Pulmonary artery endothelial cell (primary cell): ENCODE data around the gene PACS1. TPM values are rescaled to one million over a fixed set of nuclear protein-coding genes. Genes with fewer than 3 reads are reported as not detected.

Experiments used
- DNase-seq: peaks from one replicate; pipeline ENCODE4 v3.0.0-alpha.2; 2011; ENCODE audit warnings: low read depth, low spot score
- total RNA-seq: library from RNA; depleted of rRNA; stranded (reverse); fragments of >200 nt; gene quantifications from 2 replicates; pipeline ENCODE4 v1.2.3, GENCODE V29; 2014

PACS1 gene
- total RNA-seq, 1 donor from 2014 or later = 17.5 TPM

DNA sequence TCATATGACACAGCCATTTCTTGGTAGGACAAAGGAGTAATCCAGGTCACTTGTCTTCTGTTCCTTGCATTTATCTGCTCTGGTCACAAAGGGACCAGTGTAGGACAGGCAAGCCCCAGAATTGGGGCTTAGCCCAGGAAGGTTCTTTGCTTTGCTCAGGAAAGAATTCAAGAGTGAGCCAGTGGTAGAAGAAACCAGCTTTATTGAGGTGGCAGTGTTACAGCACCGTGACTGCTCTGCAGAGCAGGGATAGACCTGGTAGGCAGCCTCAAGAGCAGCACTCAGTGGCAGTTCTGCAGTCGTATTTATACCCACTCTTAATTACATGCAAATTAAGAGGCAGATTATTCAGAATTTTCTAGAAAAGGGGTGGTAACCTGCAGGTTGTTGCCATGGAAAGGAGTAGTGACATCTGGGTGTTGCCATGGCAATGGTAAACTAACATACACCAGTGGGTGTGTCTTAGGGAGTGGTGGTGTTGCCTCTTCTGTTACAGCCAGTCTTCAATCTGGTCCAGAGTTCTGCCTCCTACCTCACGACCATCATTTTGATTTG lies 113.5 kb downstream of the PACS1 start:
- no peak for DNase-seq

DNA sequence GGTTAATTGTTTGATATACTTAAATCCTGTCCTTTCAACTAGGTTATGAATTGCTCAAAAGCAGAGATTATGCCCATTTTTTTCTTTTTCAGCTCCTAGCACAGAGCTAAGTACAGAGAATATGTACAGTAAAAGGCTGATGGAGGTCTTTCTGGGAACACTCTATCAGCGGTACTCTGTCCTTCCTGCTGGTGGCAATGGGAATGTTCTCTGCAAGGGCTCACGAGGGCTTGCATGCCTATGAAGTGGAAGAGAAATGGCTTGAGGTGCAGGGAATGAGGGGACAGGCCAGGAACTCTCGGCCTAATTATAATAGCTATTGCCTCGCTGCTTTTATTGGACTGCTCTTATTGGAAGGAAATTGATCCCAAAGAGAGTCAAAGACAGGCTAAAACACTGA lies 114.7 kb downstream of the PACS1 start:
- DNase-seq = no peak

DNA sequence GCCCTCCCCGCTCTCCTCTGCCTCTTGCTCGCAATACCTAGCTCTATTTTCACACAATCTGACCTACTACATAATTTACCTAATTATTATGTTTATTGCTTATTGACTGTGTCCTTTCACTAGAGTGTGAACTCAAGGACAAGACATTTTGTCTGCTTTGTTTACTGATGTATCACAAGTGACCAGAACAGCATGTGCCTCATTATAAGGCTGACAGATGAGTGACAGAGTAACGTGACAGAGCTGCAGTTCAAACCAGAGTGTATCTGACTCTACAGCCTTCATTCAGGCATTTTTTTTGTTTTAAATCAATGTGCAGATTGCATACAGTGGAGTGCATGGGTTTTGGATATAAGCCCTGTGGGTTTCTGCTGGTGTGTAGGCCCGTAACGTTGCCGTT lies 116.4 kb downstream of the PACS1 start:
- DNase-seq = no peak

DNA sequence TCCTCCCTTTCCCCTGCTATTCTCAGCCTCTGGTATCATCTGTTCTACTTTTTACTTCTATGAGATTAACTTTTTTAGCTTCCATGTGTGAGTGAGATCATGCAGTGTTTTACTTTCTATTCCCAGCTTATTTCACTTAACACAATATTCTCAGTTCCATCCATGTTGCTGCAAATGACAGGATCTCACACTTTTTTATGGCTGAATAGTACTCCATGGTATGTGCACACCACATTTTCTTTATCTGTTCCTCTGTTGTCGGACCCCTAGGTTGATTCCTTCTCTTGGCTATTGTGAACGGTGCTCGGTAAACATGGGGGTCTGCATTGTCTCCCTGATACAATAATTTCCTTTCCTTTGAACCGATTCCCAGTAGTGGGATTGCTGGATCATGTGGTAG lies 117.4 kb downstream of the PACS1 start:
- no peak for DNase-seq

DNA sequence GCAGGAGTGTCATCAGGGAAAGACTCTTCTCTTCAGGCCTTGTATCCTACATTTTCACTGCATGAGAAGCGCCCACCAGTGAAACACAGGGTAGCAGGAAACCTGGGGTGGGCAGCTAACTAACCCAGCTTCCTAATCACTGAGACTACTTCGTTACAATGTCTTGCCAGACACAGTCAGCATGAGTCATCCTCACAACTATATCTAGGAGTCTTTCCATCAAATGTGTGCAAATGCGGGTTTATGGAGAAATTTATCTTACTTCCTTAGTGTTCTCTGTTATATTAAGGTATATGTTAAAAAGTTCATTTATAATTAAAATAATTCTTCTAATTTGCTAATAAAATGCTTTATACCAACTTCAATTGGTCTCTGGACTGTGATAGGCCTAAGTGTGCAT lies 118.5 kb downstream of the PACS1 start:
- DNase-seq = peak; percentile 35

DNA sequence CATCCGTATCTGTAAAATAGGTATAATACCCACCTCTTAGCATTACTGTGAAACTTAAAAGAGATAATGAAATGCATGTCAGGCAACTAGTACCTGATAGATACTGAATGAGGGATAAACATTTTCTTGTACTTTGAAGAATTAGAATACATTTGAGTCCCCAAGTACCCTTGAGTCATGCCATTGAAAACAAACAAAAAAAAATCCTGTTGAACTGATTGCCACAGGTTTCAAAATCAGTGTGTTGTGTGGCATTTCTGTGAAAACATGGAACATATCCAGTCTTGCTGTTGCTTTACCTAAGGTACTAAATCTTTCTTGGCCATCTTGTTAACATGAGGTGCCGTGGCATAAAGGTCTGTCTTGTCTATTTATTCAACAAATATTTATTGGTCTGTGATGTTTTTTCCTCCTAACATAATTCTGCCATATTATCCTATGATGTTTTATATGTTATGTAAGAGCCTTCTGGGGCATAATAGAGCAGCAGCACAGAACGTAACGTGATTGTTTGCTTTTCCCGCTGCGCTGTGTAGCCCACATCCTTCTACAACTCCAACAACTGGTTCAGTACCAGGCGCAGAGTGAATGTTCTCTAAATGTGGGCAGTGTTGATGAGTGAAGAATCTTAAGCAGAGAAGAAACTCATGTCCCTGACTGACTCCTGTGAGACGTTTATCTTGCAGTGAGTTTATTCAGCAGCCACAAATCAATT lies 119.1 kb downstream of the PACS1 start:
- DNase-seq = no peak

DNA sequence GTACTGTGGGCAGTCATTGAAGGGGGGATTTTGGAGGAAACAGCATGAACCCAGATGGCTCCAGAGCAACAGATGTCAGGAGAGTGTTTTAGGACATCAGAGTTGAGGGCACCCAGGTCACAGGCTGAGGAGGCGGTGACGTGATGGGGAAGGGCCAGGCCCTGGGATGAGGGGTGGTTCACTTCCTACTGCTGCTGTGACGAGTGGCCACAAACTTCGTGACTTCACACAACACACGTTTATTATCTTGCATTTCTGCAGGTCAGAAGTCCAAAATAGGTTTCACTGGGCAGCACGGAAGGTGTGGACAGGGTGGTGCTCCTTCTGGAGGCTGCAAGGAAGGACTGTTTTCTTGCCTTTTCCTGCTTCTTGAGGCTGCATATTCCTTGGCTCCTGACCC lies 120.7 kb downstream of the PACS1 start:
- DNase-seq = no peak

DNA sequence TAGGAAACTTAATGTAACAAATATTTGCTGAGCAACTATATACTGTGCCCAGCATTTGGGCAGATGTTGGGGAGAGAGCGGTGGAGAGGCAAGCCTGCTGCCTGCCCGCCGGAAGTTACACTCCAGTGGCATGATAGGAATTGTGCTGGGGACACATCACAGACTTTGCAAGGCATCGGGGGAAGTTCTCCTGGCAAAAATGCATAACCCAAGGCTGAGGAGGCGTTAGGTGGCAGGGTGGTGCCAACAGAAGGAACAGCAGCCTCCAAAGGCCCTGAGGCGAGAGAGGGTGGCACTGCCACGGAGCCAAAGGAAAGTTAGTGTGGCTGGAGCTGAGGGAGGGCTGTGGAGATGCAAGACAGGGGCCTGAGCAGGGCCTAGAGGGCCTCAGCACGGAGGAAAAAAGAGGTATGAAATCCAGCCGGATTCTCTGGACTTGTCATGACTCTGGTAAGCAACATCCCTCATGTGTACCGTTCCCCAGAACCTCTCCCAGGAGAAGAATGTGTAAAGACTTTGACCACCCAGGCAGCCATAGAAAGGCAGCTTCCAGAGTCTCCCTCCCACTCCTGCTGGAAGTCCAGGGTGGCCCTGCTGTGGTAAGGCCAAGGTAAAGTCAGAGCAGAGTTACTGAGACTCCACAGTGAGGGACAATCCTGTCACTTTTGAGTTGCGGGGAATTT lies 122.2 kb downstream of the PACS1 start:
- no peak for DNase-seq

DNA sequence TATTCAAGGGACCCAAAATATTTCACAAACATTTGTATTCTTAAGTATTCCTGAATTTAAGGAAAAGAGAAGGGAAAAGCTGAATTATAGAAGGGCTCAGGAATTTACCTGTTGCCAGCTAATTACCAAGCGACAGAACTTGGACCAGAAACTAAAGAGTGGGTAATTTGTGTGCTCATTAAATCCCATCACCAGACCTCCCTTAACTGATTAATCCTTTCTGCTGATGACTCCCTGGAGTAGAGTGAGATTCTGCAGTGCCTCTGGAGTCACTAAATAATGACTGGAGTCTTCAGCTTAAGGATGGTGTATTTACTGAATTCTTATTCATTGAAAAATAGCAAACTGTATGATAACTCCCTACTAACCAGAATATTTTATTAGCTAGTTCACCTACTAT lies 124.3 kb downstream of the PACS1 start:
- no peak for DNase-seq

DNA sequence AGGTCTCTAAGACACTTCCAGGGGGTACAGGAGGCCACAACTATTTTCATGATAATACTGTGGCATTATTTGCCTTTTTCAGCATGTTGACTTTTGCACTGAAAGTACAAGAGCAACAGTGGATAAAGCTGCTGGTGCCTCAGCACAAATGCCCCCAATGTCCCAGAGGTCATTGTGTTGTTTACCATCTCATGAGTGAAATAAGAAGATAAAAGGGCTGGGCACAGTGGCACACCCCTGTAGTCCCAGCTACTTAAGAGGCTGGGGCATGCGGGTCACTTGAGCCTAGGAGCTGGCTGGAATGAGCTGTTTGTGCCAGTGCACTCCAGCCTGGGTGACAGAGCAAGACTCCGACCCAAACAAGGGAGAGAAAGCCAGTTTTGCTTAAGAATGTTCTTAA lies 125.8 kb downstream of the PACS1 start:
- DNase-seq = no peak

DNA sequence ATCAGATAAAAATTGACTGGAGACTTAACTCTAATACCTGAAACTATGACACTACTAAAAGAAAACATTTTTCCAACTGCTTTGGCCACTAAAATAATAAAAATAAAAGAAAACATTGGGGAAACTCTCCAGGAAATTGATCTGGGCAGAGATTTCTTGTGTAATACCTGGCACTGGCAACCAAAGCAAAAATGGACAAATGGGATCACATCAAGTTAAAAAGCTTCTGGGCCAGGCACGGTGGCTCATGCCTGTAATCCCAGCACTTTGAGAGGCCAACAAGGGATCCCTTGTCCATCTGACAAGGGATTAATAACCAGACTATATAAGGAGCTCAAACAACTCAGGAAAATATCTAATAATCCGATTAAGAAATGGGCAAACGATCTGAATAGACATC lies 133.8 kb downstream of the PACS1 start:
- no peak for DNase-seq

DNA sequence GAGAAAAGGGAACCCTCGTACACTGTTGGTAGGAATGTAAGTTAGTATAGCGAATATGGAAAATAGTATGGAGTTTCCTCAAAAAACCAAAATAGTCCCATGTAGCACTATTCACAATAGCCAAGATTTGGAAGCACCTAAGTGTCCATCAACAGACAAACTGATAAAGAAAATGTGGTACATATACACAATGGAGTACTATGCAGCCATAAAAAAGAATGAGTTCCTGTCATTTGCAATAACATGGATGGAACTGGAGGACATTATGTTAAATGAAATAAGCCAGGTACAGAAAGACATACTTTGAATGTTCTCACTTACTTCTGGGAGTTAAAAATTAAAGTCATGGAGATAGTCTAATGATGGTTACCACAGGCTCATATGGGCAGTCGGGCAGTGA lies 134.3 kb downstream of the PACS1 start:
- no peak for DNase-seq

DNA sequence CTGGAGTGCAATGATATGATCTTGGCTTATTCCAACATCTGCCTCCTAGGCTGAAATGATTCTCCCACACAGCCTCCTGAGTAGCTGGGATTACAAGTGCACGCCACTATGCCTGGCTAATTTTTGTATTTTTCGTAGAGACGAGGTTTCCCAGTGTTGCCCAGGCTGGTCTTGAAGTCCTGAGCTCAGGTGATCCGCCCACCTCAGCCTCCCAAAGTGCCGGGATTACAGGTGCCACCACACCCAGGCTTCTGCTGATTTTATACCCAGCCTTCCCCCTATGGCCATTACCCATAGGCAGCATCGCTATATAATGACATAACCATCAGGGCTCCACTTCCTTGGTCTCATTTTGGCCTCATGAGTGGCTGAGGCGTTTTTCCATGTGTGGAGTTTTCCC lies 137.7 kb downstream of the PACS1 start:
- no peak for DNase-seq

DNA sequence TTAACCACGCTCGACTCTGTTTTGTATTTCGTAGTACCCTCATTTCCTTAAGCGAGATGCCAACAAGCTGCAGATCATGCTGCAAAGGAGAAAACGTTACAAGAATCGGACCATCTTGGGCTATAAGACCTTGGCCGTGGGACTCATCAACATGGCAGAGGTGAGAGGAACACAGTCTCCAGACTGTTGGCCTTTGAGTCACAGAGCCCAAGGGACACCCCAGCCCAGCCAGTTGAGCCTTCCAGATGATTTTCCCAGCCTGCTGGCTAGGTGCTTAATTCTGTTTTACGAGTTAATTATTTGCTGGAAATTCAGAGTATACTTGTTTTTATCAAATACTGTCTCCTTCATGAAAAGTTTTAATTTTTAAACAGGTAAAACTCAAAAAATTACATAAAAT lies 141.0 kb downstream of the PACS1 start:
- DNase-seq = no peak

DNA sequence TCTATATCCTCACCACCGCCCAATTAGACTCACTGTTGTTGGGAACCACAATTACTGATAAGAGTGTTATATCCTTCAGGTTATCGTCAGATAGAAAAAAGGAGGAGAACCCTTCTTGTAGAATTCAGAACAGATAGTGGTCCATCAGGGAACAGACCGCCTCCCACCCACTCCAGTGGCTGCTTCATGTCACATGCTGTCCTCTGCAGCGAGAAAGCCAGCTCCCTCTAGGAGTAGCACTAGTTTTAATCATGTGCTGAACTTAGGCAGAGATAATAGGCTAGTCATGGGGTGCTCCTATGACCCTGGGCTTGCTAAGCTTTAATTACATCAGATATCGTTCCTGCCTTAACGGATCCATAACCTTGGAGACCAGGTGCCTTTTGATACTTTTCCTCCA lies 146.8 kb downstream of the PACS1 start:
- no peak for DNase-seq

DNA sequence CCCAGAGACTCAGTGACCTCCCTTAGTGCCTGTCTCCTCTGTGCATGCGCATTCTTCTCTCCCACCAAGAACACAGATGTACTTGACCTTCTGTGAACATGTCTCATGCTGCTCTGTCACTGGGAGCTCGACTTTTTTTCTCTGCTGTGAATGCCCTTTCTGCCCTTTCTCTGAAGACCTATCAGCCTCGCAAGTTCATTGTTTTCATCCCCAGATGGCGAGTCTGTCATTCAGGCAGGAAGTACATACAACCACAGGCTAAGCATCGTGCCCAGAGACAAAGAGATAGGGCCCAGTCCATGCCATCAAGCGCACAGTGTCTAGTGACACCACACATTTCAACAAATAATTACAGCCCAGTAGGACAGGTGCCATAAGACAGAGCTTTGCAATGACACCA lies 148.0 kb downstream of the PACS1 start:
- DNase-seq = no peak

DNA sequence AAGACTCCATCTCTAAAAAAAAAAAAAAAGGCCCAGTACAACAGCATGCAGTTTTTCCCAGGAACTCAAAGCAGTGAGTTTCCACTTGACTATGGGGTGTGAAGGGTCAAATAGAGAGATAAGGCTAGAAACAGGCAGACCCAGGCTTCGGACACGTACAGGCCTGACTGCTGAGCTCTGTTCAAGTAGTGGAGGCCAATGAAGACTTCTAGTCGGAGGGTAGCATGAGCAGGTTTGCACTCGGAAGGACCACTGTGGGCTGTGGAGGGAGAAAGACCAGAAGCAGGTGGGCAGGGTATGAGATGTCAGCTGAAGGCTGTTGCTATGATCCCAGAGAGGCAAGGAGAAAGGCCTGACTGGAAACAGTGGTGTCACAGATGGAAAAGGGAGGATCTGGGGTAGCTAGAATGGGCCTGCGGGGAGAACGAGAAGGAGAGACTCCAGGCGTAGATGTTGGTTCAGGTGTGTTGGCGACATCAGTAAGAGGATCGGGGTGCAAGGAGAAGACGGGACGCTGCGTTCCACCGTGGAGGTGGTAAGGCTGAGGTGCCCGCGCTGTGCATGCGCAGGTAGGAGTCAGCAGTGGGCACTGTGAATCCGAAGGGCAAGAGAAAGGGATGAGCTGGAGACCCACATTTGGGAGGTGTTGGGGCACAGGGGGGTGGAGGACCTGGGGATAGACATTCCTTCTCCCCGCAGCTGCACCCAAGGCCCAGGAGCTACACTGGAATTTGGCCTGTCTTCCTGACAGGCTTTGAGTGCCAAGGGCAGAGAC lies 149.0 kb downstream of the PACS1 start:
- DNase-seq = no peak

DNA sequence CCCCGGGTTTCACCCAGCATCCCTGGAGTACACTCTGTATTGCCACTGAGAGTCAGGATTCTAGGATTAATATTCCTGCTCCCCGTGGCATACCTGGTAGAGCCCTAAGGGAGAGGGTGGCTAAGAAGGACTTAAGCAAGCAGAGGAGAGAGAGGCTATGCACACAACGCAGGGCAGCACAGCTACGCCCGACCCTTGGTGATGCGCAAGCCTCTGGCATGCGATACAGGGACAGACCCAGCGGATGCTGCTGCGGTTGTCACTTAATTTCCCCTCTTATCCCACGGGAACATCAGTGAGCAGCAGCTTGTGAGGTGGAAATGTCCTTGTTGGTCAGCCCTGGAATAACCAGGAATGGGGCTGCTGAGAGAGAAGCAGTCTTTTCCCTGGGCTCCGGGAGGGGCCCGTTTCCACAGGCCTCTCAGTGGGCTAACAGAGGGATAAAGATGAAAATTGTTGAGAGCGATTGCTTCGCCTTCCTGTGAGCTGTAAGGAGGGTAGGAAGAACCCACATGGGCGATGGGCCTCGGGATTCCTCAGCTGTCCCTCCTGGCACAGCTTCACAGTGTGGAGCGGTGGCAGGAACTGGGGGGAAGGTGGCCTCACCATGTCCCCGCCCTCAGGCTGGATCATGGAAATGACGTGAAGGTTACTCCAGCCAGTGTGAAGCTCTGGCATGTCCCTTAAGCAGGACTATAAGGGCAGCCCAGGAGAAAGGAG lies 149.9 kb downstream of the PACS1 start:
- no peak for DNase-seq

DNA sequence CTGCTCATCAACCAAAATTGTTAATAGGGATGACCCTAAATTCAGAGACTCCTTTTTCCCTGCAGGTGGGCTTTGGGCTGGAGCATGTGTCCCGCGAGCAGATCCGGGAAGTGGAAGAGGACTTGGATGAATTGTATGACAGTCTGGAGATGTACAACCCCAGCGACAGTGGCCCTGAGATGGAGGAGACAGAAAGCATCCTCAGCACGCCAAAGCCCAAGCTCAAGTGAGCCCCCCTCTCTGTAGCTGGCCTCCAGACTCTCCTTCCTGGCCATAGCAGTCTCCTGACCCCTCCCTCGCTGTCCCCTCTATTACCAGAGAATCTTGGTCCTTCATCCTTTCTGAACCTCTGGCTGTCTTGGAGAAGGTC lies 150.5 kb downstream of the PACS1 start:
- DNase-seq = no peak

DNA sequence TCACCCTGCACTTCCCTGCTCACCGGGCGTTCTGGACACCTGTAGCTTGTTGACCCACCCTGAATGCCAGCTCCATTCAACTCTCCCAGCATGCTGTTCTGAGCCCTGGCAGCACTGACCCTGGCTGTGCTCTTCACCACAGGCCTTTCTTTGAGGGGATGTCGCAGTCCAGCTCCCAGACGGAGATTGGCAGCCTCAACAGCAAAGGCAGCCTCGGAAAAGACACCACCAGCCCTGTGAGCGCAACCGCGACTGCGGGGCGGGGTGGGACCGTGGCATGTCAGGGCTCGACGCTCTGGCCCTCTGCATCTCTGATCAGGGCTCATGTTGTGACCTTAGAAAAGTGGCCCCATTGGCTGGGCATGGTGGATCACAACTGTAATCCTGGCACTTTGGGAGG lies 150.9 kb downstream of the PACS1 start:
- no peak for DNase-seq

DNA sequence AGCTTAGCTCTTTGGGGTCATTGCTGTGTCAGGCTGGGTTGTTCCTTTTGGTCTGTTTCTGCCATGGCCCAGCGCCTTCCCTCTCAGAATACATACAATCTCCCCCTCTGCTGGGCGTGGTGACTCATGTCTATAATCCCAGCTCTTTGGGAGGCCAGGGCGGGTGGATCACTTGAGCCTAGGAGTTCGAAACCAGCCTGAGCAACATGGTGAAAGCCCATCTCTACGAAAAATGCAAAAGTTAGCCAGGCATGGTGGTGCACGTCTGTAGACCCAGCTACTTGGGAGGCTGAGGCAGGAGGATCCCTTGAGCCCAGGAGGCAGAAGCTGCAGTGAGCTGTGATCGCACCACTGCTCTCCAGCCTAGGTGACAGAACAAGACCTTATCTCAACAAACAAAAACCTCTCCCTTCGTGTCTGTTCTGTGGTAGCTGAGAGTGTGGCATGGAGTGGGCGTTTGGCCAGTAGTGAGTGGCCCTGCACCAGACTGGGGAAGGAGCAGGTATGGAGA lies 151.7 kb downstream of the PACS1 start:
- DNase-seq = no peak
